GM21390 (cell line): ENCODE results near the gene TCF3.
"Not testable (repeated sequence)": the region's sequence is repeated elsewhere in the genome, so short reads cannot be mapped to it uniquely, and the experiment has no call there.

Experiments used
- ATAC-seq: cut with Tn5 transposase; IDR thresholded peaks from one replicate; pipeline ENCODE4 v1.9.1; 2021; ENCODE audit not compliant: unreplicated experiment

The TCF3 gene

DNA sequence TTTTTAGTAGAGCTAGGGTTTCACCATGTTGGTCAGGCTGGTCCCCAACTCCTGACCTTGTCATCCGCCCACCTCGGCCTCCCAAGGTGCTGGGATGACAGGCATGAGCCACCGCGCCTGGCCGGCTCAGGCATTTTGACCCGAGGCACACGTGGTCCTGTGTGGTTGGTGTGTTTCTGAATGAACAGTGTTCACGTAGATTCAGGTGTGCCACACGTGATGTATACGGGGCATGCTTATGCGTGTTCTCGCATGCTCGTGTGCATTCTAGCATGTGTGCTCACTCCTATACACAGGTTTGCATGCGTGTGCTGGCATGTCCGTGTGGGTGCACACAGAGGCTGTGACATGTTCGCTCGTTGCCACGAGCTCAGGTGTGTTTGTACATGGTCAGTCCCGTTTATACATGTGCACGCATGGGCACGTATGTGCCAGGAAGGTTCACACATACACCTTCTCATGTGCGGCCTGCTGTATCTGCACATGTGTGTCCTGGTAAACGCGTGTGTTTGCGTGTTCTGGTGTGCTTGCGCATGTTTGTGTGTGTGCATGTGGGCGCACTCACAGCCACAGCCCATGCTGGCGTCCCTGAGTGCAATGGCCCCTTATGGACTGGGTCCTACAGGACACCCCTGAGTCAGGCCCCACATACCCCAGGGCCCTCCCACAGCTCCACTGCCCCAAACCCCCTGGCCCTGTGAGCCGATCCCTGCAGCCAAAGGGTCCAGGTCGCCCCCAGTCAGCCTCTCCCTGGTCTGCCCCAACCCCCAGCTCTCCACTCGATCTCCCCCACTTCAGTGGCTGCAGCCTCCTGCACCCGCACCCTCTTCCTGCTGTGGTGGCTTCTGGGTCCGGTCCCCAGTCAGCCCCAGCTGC is 20.6 kb upstream of the TCF3 start:
- no peak for ATAC-seq

- no peak for ATAC-seq
Measured at GRCh38 chr19:1672038-1672768, 19.8 kb upstream of the TCF3 start.

- ATAC-seq = no peak
Measured at GRCh38 chr19:1671716-1672037, 19.3 kb upstream of the TCF3 start.

- ATAC-seq = not testable (repeated sequence)
Measured at GRCh38 chr19:1670747-1671146, 18.3 kb upstream of the TCF3 start.

GRCh38 chr19:1668486-1669270 is 16.3 kb upstream of the TCF3 start:
- ATAC-seq = no peak

DNA sequence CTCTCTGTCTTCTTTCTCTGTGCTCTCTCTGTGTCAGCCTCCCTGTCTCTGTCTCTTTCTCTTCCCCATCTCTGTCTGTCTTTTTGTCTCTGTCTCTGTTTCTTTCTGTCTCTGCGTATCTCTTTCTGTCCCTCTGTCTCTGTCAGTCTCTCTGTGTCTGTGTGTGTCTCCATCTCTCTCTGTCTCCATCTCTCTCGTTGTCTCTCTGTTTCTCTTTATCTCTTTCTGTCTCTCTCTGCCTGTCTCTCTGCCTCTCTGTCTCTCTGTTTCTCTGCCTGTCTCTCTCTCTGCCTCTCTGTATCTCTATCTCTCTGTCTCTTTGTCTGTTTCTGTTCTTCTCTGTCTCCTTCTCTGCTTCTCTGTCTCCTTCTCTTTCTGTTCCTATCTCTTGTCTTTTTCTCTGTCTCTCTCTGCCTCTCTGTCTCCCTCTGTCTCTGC is 15.7 kb upstream of the TCF3 start:
- ATAC-seq = no peak

GRCh38 chr19:1665565-1666047 is 13.2 kb upstream of the TCF3 start:
- ATAC-seq = no peak

GRCh38 chr19:1663852-1664251 is 11.4 kb upstream of the TCF3 start:
- no peak for ATAC-seq

GRCh38 chr19:1663227-1663626 is 10.8 kb upstream of the TCF3 start:
- not testable (repeated sequence) for ATAC-seq

GRCh38 chr19:1661995-1662394 is 9.6 kb upstream of the TCF3 start:
- no peak for ATAC-seq

- no peak for ATAC-seq
Measured at GRCh38 chr19:1659084-1659427, 6.6 kb upstream of the TCF3 start.

GRCh38 chr19:1658150-1659083 is 6.0 kb upstream of the TCF3 start:
- no peak for ATAC-seq

DNA sequence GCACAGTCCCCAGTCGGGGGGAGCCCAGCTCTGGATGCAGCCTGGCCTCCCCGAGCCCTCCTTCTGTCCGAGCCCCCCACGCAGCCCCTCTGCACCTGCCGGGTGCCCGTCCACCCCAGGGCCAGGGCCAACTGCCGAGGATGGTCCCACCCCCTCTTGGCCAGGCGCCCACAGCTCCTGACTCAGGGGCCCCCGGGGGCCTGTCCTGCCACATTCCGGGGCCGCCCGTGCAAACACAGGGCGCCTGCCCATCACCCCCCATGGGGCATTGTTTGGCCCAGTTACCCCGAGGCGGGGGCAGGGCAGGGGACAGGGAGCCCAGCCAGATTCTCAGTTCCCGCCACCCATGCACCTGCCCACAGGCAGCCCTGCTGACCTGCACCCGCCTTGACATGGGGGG is 5.3 kb upstream of the TCF3 start:
- ATAC-seq = no peak

GRCh38 chr19:1656988-1657536 is 4.6 kb upstream of the TCF3 start:
- ATAC-seq = no peak

DNA sequence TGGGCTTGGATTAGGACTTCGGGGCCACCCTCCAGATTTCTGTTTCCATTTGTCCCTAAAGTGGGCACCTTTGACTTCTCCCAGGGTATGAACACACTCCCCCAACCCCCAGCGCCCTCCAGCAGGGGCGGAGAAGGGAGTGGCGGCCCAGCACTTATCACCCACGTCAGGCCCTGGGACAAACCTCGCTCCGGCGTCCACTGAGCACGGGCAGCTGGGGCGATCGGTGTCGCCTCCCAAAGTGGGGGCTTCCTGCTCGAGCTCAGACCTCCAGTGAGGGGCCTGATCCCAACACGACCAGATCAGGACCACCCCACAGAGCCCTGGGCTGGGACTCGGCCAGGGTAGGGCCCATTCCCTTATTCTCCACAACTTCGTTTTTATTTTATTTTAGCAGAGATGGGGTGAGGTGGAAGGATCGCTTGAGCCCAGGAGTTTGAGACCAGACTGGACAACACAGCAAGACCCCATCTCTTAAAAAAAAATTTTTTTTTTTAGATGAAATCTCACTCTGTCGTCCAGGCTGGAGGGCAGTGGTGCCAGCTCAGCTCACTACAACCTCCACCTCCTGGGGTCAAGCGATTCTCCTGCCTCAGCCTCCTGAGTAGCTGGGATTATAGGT is 3.7 kb upstream of the TCF3 start:
- ATAC-seq = no peak

DNA sequence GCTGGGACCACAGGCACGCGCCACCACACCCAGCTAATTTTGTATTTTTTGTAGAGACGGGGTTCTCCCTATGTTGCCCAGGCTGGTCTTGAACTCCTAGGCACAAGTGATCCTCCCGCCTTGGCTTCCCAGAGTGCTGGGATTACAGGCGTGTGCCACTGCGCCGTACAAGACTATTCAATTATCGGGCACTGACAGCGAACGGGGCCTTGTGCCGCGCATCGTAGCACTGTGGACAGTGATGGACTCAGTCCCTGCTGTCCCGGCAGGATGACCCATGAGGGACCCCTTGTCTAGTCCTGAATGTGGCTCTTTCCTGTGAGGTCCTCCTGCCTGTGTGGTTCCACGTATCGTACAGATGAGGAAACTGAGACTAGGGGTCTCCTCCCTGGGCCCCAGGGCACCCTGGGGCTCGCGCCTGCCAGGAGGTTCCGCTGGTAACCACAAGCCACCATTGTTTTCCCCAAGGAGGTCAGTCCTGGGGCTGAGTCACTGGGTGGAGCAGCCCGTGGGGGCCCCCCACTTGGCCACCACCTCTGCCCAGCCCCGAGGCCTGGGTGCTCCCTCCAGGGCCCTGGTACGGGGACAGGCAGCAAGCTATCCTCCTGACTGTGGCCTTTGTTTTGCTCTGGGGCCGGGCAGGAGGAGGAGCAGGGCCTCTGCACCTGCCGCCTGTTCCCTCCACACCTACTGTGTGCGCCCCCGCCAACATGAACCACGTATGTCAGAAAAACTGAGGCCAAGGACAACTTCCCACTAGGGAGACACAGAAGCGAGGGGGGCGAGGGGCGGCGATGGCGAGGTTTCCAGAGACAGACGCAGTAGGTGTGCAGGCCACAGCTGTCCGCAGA is 2.9 kb upstream of the TCF3 start:
- no peak for ATAC-seq

GRCh38 chr19:1654178-1654792 is 1.9 kb upstream of the TCF3 start:
- ATAC-seq = no peak

- no peak for ATAC-seq
Measured at GRCh38 chr19:1653300-1653628, 849 bp upstream of the TCF3 start.
